ENCODE data around the gene SFXN5.

DNA sequence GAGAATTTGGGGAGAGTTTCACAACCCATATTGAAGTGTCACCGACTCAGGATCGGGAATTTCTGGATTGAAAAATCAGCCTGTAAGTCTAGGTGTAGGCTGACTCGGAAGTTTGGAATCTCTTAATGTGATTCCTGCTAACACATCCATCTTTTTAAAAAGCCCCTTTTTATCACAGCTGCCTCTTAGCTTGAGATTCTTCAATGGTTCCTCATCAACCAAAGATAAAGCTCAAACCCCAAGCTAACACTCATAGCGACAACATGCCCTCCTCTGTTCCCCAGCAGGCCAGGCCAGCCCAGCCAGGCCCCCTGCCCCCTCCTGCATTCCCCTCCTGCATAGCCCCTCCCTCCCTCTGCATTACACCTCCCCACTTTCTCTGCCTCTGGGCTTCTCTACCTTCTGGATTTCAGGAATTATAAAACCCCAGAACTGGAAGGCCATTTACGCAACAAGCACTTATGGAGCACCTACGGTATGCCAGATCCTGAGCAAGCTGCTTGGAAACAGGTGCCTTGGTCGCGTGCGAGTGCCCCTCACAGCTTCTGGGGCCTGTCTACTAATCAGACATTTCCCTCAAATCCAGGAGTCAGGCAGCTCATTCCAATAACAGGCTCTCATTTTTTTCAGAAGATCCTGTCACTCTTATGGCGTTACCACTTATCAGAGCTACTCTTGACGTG, 90.8 kb downstream of the SFXN5 start:
- TF ChIP-seq, protein P1, sequence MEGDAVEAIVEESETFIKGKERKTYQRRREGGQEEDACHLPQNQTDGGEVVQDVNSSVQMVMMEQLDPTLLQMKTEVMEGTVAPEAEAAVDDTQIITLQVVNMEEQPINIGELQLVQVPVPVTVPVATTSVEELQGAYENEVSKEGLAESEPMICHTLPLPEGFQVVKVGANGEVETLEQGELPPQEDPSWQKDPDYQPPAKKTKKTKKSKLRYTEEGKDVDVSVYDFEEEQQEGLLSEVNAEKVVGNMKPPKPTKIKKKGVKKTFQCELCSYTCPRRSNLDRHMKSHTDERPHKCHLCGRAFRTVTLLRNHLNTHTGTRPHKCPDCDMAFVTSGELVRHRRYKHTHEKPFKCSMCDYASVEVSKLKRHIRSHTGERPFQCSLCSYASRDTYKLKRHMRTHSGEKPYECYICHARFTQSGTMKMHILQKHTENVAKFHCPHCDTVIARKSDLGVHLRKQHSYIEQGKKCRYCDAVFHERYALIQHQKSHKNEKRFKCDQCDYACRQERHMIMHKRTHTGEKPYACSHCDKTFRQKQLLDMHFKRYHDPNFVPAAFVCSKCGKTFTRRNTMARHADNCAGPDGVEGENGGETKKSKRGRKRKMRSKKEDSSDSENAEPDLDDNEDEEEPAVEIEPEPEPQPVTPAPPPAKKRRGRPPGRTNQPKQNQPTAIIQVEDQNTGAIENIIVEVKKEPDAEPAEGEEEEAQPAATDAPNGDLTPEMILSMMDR (conservative IDR thresholded peaks at IDR 0.05 in 1 of 2, IDR thresholded peaks at IDR 0.05 in 1 of 2; ENCODE audit: low read depth in 1 of 2, low read length in 2 of 2) = no peak
- no peak for TF ChIP-seq EZH2 (IDR thresholded peaks at IDR 0.05; ENCODE audit: low read length, missing control alignments)

All from fibroblast of lung (primary cell).